Hepatocyte (in vitro differentiated cells): ENCODE results near the gene SSU72. TPM values are rescaled to one million over a fixed set of nuclear protein-coding genes. Genes with fewer than 3 reads are reported as not detected.

ENCODE experiments used
- polyA plus RNA-seq: library from polyadenylated mRNA; unstranded; fragments of >200 nt; fragmentation: Nextera tagmentation; extraction: Ambion mirVana; gene quantifications from 2 replicates; pipeline ENCODE4 v1.2.1, GENCODE V29; 2016
- total RNA-seq: library from RNA; depleted of rRNA; stranded (reverse); fragments of >200 nt; gene quantifications from 2 replicates; pipeline ENCODE4 v1.2.3, GENCODE V29; 2014

Gene SSU72
- total and polyA plus RNA-seq, 2 experiments from 2014 or later = 75.7 to 203 TPM

Other genes starting within 250 kb of the SSU72 start
- gene TAS1R3, start 243.6 kb downstream of the SSU72 start, total RNA-seq = 0.17 TPM in 1 of 2 replicates, not detected in the other
- gene TAS1R3, start 243.6 kb downstream of the SSU72 start, polyA plus RNA-seq = 0.42 and 1.0 TPM in 2 replicates
- gene DVL1, start 225.4 kb downstream of the SSU72 start, total RNA-seq = 58.0 and 61.6 TPM in 2 replicates
- 49.1 and 50.5 TPM in 2 replicates for gene DVL1, start 225.4 kb downstream of the SSU72 start, polyA plus RNA-seq
- 138 and 155 TPM in 2 replicates for gene MXRA8, start 216.3 kb downstream of the SSU72 start, total RNA-seq
- gene MXRA8, start 216.3 kb downstream of the SSU72 start, polyA plus RNA-seq = 242 and 261 TPM in 2 replicates
- 92.9 and 105 TPM in 2 replicates for gene AURKAIP1, start 199.7 kb downstream of the SSU72 start, total RNA-seq
- 238 and 246 TPM in 2 replicates for gene AURKAIP1, start 199.7 kb downstream of the SSU72 start, polyA plus RNA-seq
- gene CCNL2, start 175.5 kb downstream of the SSU72 start, total RNA-seq = 151 and 166 TPM in 2 replicates
- 284 and 364 TPM in 2 replicates for gene CCNL2, start 175.5 kb downstream of the SSU72 start, polyA plus RNA-seq
- gene MRPL20, start 167.6 kb downstream of the SSU72 start, total RNA-seq = 107 and 115 TPM in 2 replicates
- gene MRPL20, start 167.6 kb downstream of the SSU72 start, polyA plus RNA-seq = 176 and 193 TPM in 2 replicates
- 2.1 and 6.5 TPM in 2 replicates for gene ANKRD65, start 153.6 kb downstream of the SSU72 start, total RNA-seq
- gene ANKRD65, start 153.6 kb downstream of the SSU72 start, polyA plus RNA-seq = 5.5 and 7.3 TPM in 2 replicates
- 37.7 and 38.1 TPM in 2 replicates for gene VWA1, start 139.2 kb downstream of the SSU72 start, total RNA-seq
- 114 and 131 TPM in 2 replicates for gene VWA1, start 139.2 kb downstream of the SSU72 start, polyA plus RNA-seq
- 0.10 TPM in 1 of 2 replicates, not detected in the other for gene ATAD3C, start 125.2 kb downstream of the SSU72 start, total RNA-seq
- gene ATAD3C, start 125.2 kb downstream of the SSU72 start, polyA plus RNA-seq = 0.99 and 1.2 TPM in 2 replicates
- gene ATAD3B, start 103.1 kb downstream of the SSU72 start, total RNA-seq = 11.4 and 13.4 TPM in 2 replicates
- 33.2 and 40.5 TPM in 2 replicates for gene ATAD3B, start 103.1 kb downstream of the SSU72 start, polyA plus RNA-seq
- gene ATAD3A, start 62.7 kb downstream of the SSU72 start, total RNA-seq = 15.5 and 16.7 TPM in 2 replicates
- gene ATAD3A, start 62.7 kb downstream of the SSU72 start, polyA plus RNA-seq = 46.7 and 49.4 TPM in 2 replicates
- 4.3 and 6.2 TPM in 2 replicates for gene TMEM240, start 34.2 kb downstream of the SSU72 start, total RNA-seq
- 2.1 and 2.6 TPM in 2 replicates for gene TMEM240, start 34.2 kb downstream of the SSU72 start, polyA plus RNA-seq
- gene FNDC10, start 25.3 kb upstream of the SSU72 start, total RNA-seq = 0.96 and 2.1 TPM in 2 replicates
- 6.0 and 8.8 TPM in 2 replicates for gene FNDC10, start 25.3 kb upstream of the SSU72 start, polyA plus RNA-seq
- gene MIB2, start 40.6 kb upstream of the SSU72 start, total RNA-seq = 34.8 and 47.5 TPM in 2 replicates
- 75.3 and 121 TPM in 2 replicates for gene MIB2, start 40.6 kb upstream of the SSU72 start, polyA plus RNA-seq
- 48.0 and 73.4 TPM in 2 replicates for gene MMP23B, start 57.3 kb upstream of the SSU72 start, total RNA-seq
- 136 and 184 TPM in 2 replicates for gene MMP23B, start 57.3 kb upstream of the SSU72 start, polyA plus RNA-seq
- gene CDK11B, start 84.1 kb upstream of the SSU72 start, total RNA-seq = 7.5 and 10.1 TPM in 2 replicates
- gene CDK11B, start 84.1 kb upstream of the SSU72 start, polyA plus RNA-seq = 15.3 and 21.3 TPM in 2 replicates
- 46.7 and 48.2 TPM in 2 replicates for gene SLC35E2B, start 117.9 kb upstream of the SSU72 start, total RNA-seq
- gene SLC35E2B, start 117.9 kb upstream of the SSU72 start, polyA plus RNA-seq = 27.5 and 29.2 TPM in 2 replicates
- gene CDK11A, start 149.5 kb upstream of the SSU72 start, total RNA-seq = 9.2 and 19.5 TPM in 2 replicates
- gene CDK11A, start 149.5 kb upstream of the SSU72 start, polyA plus RNA-seq = 30.9 and 41.6 TPM in 2 replicates
- 46.9 and 67.5 TPM in 2 replicates for gene NADK, start 203.6 kb upstream of the SSU72 start, total RNA-seq
- 57.3 and 68.2 TPM in 2 replicates for gene NADK, start 203.6 kb upstream of the SSU72 start, polyA plus RNA-seq